KMS-11 (cell line): ENCODE results near the gene TGFB3.

Experiments
- H2AFZ ChIP-seq: fragments of 200-600 bp; sonication (generic); 2 replicates; pipeline ENCODE4 v1.6.1; 2016; ENCODE audit warnings: antibody characterized with exemption, mixed run types, low read depth
- H3K27ac ChIP-seq: fragments of 200-600 bp; sonication (generic); 2 replicates; pipeline ENCODE4 v1.6.1; 2016; ENCODE audit warnings: mild to moderate bottlenecking, mixed run types
- H3K27me3 ChIP-seq: fragments of 200-600 bp; sonication (generic); 2 replicates; pipeline ENCODE4 v1.6.1; 2017; ENCODE audit warnings: mild to moderate bottlenecking, low read depth, mixed run types, moderate library complexity; ENCODE audit not compliant: insufficient read depth
- H3K36me3 ChIP-seq: fragments of 200-600 bp; sonication (generic); 2 replicates; pipeline ENCODE4 v1.6.1; 2017; ENCODE audit warnings: mild to moderate bottlenecking, mixed run types; ENCODE audit not compliant: insufficient read depth
- H3K4me1 ChIP-seq: fragments of 200-600 bp; sonication (generic); 2 replicates; pipeline ENCODE4 v1.6.1; 2016; ENCODE audit warnings: mild to moderate bottlenecking, low read depth, mixed run types; ENCODE audit not compliant: poor library complexity, severe bottlenecking
- H3K4me2 ChIP-seq: fragments of 200-600 bp; sonication (generic); 2 replicates; pipeline ENCODE4 v1.7.0; 2016; ENCODE audit warnings: mild to moderate bottlenecking, mixed run types
- H3K4me3 ChIP-seq: fragments of 200-600 bp; sonication (generic); IDR thresholded peaks from 2 replicates; pipeline ENCODE4 v1.6.1; 2017; ENCODE audit warnings: low read depth, low read length, mixed read lengths; ENCODE audit not compliant: insufficient read depth
- H3K79me2 ChIP-seq: fragments of 200-600 bp; sonication (generic); 2 replicates; pipeline ENCODE4 v1.6.1; 2016; ENCODE audit warnings: low read depth, mixed run types; ENCODE audit not compliant: insufficient read depth
- H3K9ac ChIP-seq: fragments of 200-600 bp; sonication (generic); 2 replicates; pipeline ENCODE4 v1.6.1; 2016; ENCODE audit warnings: mild to moderate bottlenecking, mixed run types
- H4K20me1 ChIP-seq: fragments of 200-600 bp; sonication (generic); 2 replicates; pipeline ENCODE4 v1.6.1; 2016; ENCODE audit warnings: mild to moderate bottlenecking, mixed run types; ENCODE audit not compliant: insufficient read depth
- CTCF ChIP-seq: fragments of 200-600 bp; sonication (generic); conservative IDR thresholded peaks from 2 replicates; pipeline ENCODE4 v1.6.1; 2017; ENCODE audit warnings: low read depth, mild to moderate bottlenecking, antibody characterized with exemption, low read length, moderate library complexity, mixed read lengths

TGFB3 gene

GRCh38 chr14:75972801-75973421 lies 8.9 kb downstream of the TGFB3 start:
- no peak overlapping the region for H2AFZ ChIP-seq
- H3K27me3 ChIP-seq: no peaks in the 10 kb centered on the region
- H3K4me2 ChIP-seq: no peak overlapping the region
- H4K20me1 ChIP-seq: no peaks in the 10 kb centered on the region
- no peaks in the 10 kb centered on the region for H3K4me1 ChIP-seq
- no peak for TF ChIP-seq CTCF
- no peak overlapping the region for H3K4me3 ChIP-seq
- H3K9ac ChIP-seq: no peak overlapping the region
- H3K27ac ChIP-seq: no peak overlapping the region
- no peaks in the 10 kb centered on the region for H3K79me2 ChIP-seq
- H3K36me3 ChIP-seq: no peaks in the 10 kb centered on the region

DNA sequence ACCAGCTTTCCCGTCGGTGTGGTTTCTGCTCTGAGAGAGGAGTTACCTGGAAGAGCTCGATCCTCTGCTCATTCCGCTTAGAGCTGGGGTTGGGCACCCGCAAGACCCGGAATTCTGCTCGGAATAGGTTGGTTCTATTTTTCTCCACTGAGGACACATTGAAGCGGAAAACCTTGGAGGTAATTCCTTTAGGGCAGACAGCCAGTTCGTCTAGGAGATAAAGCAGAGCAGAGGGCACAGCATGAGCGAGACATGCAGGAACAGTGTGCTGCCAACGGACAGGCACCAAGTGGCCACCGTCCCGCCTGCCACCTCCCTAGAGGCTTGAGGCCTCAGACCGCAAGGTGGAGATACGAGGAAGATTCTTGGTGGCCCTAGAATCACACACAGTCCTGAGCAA lies 10.3 kb downstream of the TGFB3 start:
- no peaks in the 10 kb centered on the region for H3K27me3 ChIP-seq
- H3K4me3 ChIP-seq: no peak overlapping the region
- H3K9ac ChIP-seq: no peak overlapping the region
- H2AFZ ChIP-seq: no peak overlapping the region
- H3K4me2 ChIP-seq: no peak overlapping the region
- TF ChIP-seq CTCF: no peak
- H3K4me1 ChIP-seq: no peaks in the 10 kb centered on the region
- no peaks in the 10 kb centered on the region for H3K79me2 ChIP-seq
- no peak overlapping the region for H3K27ac ChIP-seq
- H4K20me1 ChIP-seq: no peaks in the 10 kb centered on the region
- no peaks in the 10 kb centered on the region for H3K36me3 ChIP-seq

DNA sequence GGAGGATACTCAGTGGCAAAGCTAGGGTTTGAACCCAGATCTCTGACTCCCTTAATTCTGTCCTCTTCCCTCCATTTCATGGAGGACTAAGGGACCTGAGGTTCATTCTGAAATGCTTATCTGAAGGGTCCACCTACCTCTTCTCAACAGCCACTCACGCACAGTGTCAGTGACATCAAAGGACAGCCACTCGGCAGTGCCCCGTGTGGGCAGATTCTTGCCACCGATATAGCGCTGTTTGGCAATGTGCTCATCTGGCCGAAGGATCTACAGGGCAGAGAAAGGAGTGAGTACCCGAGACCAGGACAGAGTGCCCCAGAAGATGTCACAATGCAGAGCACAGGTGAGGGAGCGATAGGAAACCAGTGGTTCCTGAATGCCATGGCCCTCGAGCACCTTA lies 10.8 kb downstream of the TGFB3 start:
- no peak overlapping the region for H3K4me2 ChIP-seq
- H3K9ac ChIP-seq: no peak overlapping the region
- H3K4me1 ChIP-seq: no peaks in the 10 kb centered on the region
- no peaks in the 10 kb centered on the region for H3K36me3 ChIP-seq
- no peaks in the 10 kb centered on the region for H4K20me1 ChIP-seq
- no peak overlapping the region for H3K27ac ChIP-seq
- H3K27me3 ChIP-seq: no peaks in the 10 kb centered on the region
- no peak overlapping the region for H2AFZ ChIP-seq
- TF ChIP-seq CTCF: no peak
- H3K79me2 ChIP-seq: no peaks in the 10 kb centered on the region
- no peak overlapping the region for H3K4me3 ChIP-seq

DNA sequence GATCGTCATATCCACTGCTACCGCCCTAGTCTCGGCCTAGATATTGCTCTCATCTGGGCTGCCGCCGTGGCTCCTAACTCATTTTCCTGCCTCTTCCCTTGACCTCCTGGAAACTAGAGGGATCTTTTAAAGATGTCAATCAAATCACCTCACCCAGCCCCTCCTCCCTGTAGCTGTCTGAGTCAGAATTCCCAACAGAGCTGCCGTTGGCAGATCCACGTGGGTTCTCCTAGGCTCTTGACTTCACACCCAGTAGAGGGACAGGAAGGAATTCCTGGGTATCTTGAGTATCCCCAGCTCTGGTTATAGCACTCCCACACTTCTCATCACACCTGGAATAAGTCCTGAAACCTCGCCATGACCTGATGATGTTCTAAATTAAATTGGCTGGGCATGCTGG lies 11.9 kb downstream of the TGFB3 start:
- no peaks in the 10 kb centered on the region for H3K27me3 ChIP-seq
- H3K79me2 ChIP-seq: no peaks in the 10 kb centered on the region
- H3K4me3 ChIP-seq: no peak overlapping the region
- no peaks in the 10 kb centered on the region for H4K20me1 ChIP-seq
- no peaks in the 10 kb centered on the region for H3K4me1 ChIP-seq
- H3K36me3 ChIP-seq: no peaks in the 10 kb centered on the region
- H3K27ac ChIP-seq: no peak overlapping the region
- no peak overlapping the region for H3K4me2 ChIP-seq
- no peak overlapping the region for H2AFZ ChIP-seq
- no peak overlapping the region for H3K9ac ChIP-seq
- no peak for TF ChIP-seq CTCF
